Stimulated activated CD8-positive, alpha-beta memory T cell treated with anti-CD3 and anti-CD28 coated beads, Interleukin-4, amount 100 ng/mL, for 4 hours (primary cell): ENCODE measurements around the gene ABCA3.
"Not testable (repeated sequence)": the region's sequence is repeated elsewhere in the genome, so short reads cannot be mapped to it uniquely, and the experiment has no call there.

Experiments
- DNase-seq, 2 donors: peaks; one replicate each; pipeline ENCODE4 v3.0.0-alpha.2; 2020; ENCODE audit warnings: low read depth in 2 of 2, low spot score in 1 of 2

The ABCA3 gene

GRCh38 chr16:2340564-2341455 lies at the start of gene ABCA3:
ABCA3 (minus strand) TSS chr16:2340728; CDS start chr16:2326466, 14,262 bp downstream.
- DNase-seq: peak; percentile 81 to 88

- DNase-seq: no peak
Observed at GRCh38 chr16:2388875-2389433, 48.4 kb upstream of the ABCA3 start.

DNA sequence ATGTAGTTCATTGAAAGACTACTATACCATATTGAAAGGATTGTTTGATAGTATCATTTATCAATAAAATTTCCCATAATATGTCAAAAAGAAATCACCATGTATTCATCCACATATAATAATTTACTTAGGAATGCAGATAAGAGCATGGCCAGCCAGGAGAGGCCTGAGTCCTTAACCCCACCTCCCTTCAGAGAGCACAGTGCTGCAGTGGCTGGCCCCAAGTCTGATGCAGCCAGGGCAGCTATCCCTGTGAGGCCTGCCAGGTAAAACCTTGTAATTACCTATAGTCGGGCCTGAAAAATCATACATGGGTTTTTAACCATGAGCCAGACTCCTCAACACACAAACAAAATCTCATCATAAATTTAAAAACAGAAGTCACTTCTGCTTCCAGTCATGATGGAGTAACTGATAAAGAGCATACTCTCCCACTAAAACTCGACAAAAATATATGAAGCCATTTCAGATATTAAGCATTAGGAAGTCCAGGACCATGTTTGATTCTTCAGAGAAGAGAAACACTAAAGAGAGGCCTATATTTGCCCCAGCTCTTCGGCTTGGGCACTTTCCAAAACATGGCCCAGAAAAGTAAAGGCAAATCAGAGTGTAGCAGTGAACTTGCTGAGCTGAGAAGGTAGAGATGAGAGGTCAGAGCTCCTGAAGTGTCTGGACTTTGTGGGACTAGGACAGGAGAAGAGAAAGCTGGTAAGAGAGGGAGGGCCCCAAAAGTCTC lies 47.8 kb upstream of the ABCA3 start:
- DNase-seq: no peak

GRCh38 chr16:2386990-2387389 lies 46.5 kb upstream of the ABCA3 start:
- no peak for DNase-seq

- not testable (repeated sequence) for DNase-seq
Observed at GRCh38 chr16:2385982-2386381, 45.5 kb upstream of the ABCA3 start.

GRCh38 chr16:2385190-2385836 lies 44.8 kb upstream of the ABCA3 start:
- DNase-seq: no peak

- DNase-seq: no peak
Observed at GRCh38 chr16:2384426-2384825, 43.9 kb upstream of the ABCA3 start.

DNA sequence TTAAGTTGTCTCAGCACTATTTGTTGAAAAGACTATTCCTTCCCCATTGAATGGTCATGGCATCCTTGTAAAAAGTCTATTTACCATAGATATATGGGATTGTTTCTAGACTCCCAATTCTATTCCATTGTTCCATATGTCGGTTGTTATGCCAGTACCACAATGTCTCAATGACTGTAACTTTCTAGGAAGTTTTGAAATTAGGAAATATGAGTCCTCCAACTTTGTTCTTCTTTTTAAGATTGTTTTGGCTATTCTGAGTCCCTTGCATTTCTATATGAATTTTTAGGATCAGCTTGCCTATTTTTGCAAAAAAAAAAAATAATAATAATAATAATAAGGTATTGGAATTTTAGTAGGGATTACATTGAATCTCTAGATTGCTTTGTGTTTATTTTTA lies 43.0 kb upstream of the ABCA3 start:
- no peak for DNase-seq

DNA sequence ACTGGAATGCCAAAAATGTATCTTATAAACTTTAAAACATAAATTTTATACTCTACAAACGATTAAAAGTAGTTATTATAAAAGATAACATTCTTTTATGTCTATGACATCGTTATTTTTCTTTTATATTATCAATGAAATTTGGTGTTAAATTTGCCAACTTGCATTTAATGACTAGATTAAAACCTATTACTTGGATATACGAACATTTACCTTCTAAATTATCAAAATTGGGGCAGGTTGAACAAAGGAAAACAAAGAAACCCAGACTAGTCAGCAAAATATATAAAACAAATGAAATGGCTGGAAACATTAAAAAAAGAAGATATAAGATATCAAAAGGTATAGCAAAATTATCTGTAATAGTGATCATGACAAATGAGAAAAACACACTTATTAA lies 34.1 kb upstream of the ABCA3 start:
- no peak for DNase-seq

DNA sequence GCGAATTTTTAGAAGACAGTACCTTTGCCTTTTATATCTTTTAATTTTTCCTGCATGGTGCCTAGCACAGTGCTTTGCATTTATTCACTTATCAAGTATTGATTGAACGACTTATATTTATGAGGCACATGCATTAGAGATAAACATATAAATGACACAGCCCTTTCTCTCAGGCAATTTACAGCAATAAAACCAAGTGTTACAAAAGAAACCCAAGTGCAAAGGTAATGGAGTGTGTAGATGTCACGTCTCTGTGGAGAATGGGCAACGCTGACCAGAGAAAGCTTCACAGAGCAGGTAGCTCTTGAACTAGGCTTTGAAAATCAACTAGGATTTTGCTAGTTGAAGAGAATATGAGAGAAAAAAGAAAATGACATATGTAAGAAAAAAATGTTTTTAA lies 32.6 kb upstream of the ABCA3 start:
- DNase-seq: no peak

GRCh38 chr16:2372684-2373083 lies 32.2 kb upstream of the ABCA3 start:
- DNase-seq: no peak

DNA sequence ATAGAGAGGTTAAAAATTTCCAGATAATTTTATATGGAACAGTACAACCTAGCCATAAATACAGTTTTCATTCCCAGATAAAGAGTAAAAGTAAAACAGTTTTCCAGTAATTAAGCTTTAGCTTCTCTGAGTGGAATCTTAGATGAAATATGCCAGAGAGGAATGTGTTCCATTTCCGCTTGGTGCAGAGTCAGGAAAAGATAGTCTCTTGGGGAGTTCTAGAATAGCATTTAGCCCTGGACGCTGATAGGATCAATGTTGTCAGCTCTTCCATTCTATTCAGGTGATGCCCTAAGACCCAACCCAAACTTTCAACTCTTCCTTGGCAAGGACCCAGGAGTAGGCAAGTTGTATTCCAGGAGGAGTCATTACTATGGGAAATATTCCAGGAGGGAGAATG lies 30.9 kb upstream of the ABCA3 start:
- DNase-seq: no peak

- DNase-seq: no peak
Observed at GRCh38 chr16:2370721-2371120, 30.2 kb upstream of the ABCA3 start.

- no peak for DNase-seq
Observed at GRCh38 chr16:2366660-2367309, 26.3 kb upstream of the ABCA3 start.

DNA sequence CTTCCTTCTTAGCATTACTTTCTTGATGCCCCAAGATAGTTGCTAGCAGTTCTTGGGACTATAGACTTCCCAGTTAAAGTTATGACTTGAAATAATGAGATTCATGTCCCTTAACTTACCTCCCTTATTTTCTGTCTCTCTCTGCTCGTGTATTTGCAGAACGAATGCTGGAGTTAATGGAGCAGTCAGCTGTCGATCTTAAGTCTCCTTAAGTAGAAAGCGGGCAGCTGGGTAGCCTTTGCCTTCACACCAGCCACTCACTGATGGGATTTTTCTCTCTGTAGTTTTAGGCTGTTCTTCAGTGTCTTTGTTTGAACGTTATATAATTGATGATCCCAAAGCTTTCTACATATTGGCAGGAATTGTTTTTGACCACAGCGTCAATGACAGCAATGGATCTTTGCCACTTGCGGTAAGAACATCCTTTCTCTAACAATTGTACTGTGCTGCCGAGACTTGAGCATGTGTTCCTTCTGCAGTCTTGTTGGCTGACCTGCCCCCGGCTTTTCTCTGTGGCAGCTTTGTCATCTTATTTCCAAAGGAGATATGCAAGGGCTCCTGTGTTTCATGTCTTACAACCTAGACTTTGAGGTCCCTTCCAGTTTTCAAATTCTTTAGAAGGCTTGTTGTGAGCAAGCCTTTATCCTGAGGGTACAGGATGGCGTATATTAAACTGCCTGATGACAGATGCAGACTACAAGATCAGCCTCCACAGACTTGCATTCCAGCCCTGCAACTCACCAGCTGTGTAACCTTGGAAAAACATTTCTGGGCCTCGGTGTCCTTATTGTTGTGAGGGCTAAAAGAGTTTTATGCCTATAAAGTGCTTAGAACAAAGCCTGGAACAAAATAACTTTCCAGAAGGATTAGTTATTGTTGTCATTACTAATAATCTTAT lies 25.1 kb upstream of the ABCA3 start:
- DNase-seq: no peak

DNA sequence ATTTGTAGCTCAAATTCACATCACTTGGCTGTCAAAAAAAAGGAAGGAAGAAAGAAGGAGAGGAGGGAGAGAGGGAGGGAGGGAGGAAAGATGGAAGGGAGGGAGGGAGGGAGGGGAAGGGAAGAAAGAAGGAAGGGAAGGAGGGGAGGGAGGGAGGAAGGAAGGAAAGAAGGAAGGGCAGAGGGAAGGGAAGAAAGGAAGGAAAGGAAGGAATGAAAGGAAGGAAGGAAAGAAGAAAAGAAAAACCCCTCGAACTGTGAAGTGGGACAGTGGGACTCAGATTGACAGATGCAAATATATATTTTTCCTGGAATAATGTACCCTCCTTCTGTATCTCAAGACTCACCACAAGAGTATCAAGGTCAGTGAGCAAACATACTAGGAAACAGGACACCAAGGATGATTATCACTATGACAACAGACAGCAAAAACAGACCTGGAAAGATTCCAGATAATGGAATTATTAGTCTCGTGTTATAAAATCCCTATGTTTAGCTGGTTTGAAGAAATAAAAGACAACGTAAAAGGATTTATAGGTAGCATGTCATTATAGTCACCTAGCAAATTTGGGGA lies 24.2 kb upstream of the ABCA3 start:
- no peak for DNase-seq

DNA sequence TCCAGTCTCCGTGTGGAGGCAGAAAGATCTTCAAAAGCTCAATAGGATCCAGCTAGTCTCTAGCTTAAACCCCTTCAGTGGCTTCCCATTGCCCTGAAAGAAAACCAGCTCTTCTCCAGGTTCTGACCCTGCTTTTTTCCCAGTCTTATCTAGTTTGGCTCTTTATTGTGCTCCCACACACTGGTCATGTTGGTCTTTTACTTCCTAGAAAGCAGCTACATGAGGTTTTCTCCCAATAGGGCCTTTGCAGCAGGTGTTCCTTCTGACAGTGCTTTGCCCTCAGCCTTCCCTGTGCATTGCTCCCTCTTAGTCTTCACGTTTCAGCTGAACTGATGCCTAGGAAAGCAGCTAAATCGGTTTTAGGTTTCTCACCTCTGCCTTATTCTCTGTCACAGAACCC lies 21.7 kb upstream of the ABCA3 start:
- no peak for DNase-seq

- DNase-seq: no peak
Observed at GRCh38 chr16:2361129-2361528, 20.6 kb upstream of the ABCA3 start.

DNA sequence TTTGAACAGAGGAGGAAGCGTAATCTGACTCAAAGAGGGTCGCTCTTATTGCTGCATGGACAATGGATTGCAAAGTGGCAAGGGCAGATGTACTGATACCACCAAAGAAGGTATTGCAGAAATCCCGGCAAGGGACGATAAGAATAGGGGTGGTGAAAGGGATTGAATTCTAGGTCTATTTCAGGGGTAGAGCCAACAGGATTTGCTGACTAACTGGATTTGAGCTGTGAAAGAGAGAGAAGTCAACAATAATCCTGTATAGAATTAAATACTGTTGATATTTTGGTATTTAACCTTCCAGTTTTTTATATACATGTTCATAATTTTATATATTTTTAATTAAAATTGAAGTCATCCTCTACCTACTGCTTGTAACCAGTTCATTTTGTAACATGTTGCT lies 19.4 kb upstream of the ABCA3 start:
- no peak for DNase-seq

DNA sequence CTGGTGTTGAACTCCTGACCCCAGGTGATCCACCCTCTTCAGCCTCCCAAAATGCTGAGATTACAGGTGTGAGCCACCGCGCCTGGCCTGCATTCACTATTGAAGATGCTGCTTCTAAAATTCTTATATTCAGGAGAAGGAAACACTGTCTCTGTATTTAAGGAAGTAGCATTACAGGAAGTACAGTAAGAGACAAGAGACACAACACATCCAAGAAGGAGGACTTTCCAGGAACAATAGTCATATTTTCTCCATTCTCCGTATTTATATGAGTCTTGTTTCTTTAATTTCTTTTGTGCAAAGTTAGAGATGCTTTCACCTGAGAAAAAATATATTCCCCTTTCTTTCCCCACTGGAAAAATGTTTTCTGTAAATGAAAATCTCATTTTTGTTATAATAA lies 18.3 kb upstream of the ABCA3 start:
- DNase-seq: no peak
